ENCODE measurements around the gene PRPSAP2.
"Not testable (repeated sequence)": the region's sequence is repeated elsewhere in the genome, so short reads cannot be mapped to it uniquely, and the experiment has no call there.

PRPSAP2 gene

GRCh38 chr17:18860161-18860972 is 2.4 kb downstream of the PRPSAP2 start:
- ATAC-seq (replicated peaks) (peak; percentile 57), DNase-seq (peak; percentile 11)
- Mint-ChIP-seq H3K36me3 (peaks cover 5 to 7% of the 10 kb centered on the region in 2 donors), H3K4me1 (peaks cover 22 to 50% of the 10 kb centered on the region in 2 donors), H3K27me3 (no peaks in the 10 kb centered on the region), H3K4me3 (peak overlapping the region; percentile 53 to 72), H3K9me3 (no peaks in the 10 kb centered on the region), H3K27ac (peak overlapping the region; percentile 32)

GRCh38 chr17:18862011-18862410 is 4.1 kb downstream of the PRPSAP2 start:
- Mint-ChIP-seq H3K27me3 (no peaks in the 10 kb centered on the region), H3K4me1 (peaks cover 20 to 36% of the 10 kb centered on the region in 2 donors), H3K36me3 (peaks cover 10 to 14% of the 10 kb centered on the region in 2 donors), H3K4me3 (no peak overlapping the region), H3K27ac (no peak overlapping the region), H3K9me3 (no peaks in the 10 kb centered on the region)
- no peak for DNase-seq
- ATAC-seq (replicated peaks) = no peak

GRCh38 chr17:18864996-18865395 is 7.1 kb downstream of the PRPSAP2 start:
- H3K27ac Mint-ChIP-seq, H3K27me3 Mint-ChIP-seq: not testable (repeated sequence)

GRCh38 chr17:18866866-18867813 is 9.2 kb downstream of the PRPSAP2 start:
- Mint-ChIP-seq H3K36me3 (peaks cover 14 to 22% of the 10 kb centered on the region in 2 donors), H3K4me1 (peaks cover 2 to 5% of the 10 kb centered on the region in 2 donors), H3K27me3 (no peaks in the 10 kb centered on the region), H3K27ac (no peak overlapping the region), H3K4me3 (no peak overlapping the region), H3K9me3 (no peaks in the 10 kb centered on the region)
- no peak for DNase-seq
- ATAC-seq (replicated peaks) = no peak

More at GRCh38 chr17:18864996-18865395, 7.1 kb downstream of the PRPSAP2 start:
- H3K4me3 Mint-ChIP-seq; H3K9me3 Mint-ChIP-seq; ATAC-seq (replicated peaks); DNase-seq: not testable (repeated sequence)
- Mint-ChIP-seq H3K4me1 (peaks cover 13 to 24% of the 10 kb centered on the region in 2 donors), H3K36me3 (peaks cover 10 to 22% of the 10 kb centered on the region in 2 donors)

GRCh38 chr17:18877104-18877645 is 19.2 kb downstream of the PRPSAP2 start:
- no peak for ATAC-seq (replicated peaks)
- peaks cover 0 to 3% of the 10 kb centered on the region in 2 donors for H3K4me1 Mint-ChIP-seq
- DNase-seq = no peak
- no peak overlapping the region for H3K27ac Mint-ChIP-seq
- H3K27me3 Mint-ChIP-seq = no peaks in the 10 kb centered on the region
- H3K36me3 Mint-ChIP-seq = peaks cover 33% of the 10 kb centered on the region in 2 donors
- no peaks in the 10 kb centered on the region for H3K9me3 Mint-ChIP-seq
- H3K4me3 Mint-ChIP-seq = no peak overlapping the region

- peak overlapping the region; percentile 17 for H3K27ac Mint-ChIP-seq
- no peak overlapping the region for H3K4me3 Mint-ChIP-seq
- peaks cover 0 to 4% of the 10 kb centered on the region in 2 donors for H3K9me3 Mint-ChIP-seq
- H3K27me3 Mint-ChIP-seq = no peaks in the 10 kb centered on the region
- DNase-seq (no peak), ATAC-seq (replicated peaks) (no peak)
- peaks cover 7 to 12% of the 10 kb centered on the region in 2 donors for H3K4me1 Mint-ChIP-seq
- peaks cover 40 to 46% of the 10 kb centered on the region in 2 donors for H3K36me3 Mint-ChIP-seq
Measured at GRCh38 chr17:18888766-18889290, 30.9 kb downstream of the PRPSAP2 start.

GRCh38 chr17:18889658-18890057 is 31.7 kb downstream of the PRPSAP2 start:
- Mint-ChIP-seq H3K4me1 (peaks cover 7 to 10% of the 10 kb centered on the region in 2 donors), H3K9me3 (peaks cover 0 to 4% of the 10 kb centered on the region in 2 donors), H3K27me3 (no peaks in the 10 kb centered on the region), H3K36me3 (peaks cover 41 to 48% of the 10 kb centered on the region in 2 donors), H3K4me3 (no peak overlapping the region), H3K27ac (no peak overlapping the region)
- DNase-seq = no peak
- ATAC-seq (replicated peaks) = no peak

GRCh38 chr17:18891541-18891940 is 33.6 kb downstream of the PRPSAP2 start:
- Mint-ChIP-seq H3K27ac (no peak overlapping the region), H3K36me3 (peaks cover 34 to 44% of the 10 kb centered on the region in 2 donors), H3K4me1 (peaks cover 4 to 5% of the 10 kb centered on the region in 2 donors), H3K27me3 (no peaks in the 10 kb centered on the region), H3K9me3 (peaks cover 0 to 4% of the 10 kb centered on the region in 2 donors), H3K4me3 (no peak overlapping the region)
- DNase-seq (no peak), ATAC-seq (replicated peaks) (no peak)

GRCh38 chr17:18896146-18896545 is 38.2 kb downstream of the PRPSAP2 start:
- H3K36me3 Mint-ChIP-seq = peaks cover 59 to 70% of the 10 kb centered on the region in 2 donors
- no peak overlapping the region for H3K4me3 Mint-ChIP-seq
- peaks cover 1 to 4% of the 10 kb centered on the region in 2 donors for H3K9me3 Mint-ChIP-seq
- DNase-seq (no peak), ATAC-seq (replicated peaks) (no peak)
- no peak overlapping the region for H3K27ac Mint-ChIP-seq
- no peaks in the 10 kb centered on the region for H3K27me3 Mint-ChIP-seq
- H3K4me1 Mint-ChIP-seq = peaks cover 14 to 21% of the 10 kb centered on the region in 2 donors

GRCh38 chr17:18896947-18897346 is 39.0 kb downstream of the PRPSAP2 start:
- H3K27ac Mint-ChIP-seq = no peak overlapping the region

GRCh38 chr17:18904482-18904881 is 46.6 kb downstream of the PRPSAP2 start:
- H3K9me3 Mint-ChIP-seq = no peaks in the 10 kb centered on the region

More at GRCh38 chr17:18896947-18897346, 39.0 kb downstream of the PRPSAP2 start:
- Mint-ChIP-seq H3K4me1 (peaks cover 22 to 29% of the 10 kb centered on the region in 2 donors), H3K9me3 (peaks cover 1 to 4% of the 10 kb centered on the region in 2 donors), H3K36me3 (peaks cover 55 to 66% of the 10 kb centered on the region in 2 donors), H3K4me3 (no peak overlapping the region), H3K27me3 (no peaks in the 10 kb centered on the region)
- DNase-seq = no peak
- no peak for ATAC-seq (replicated peaks)

GRCh38 chr17:18905226-18905625 is 47.3 kb downstream of the PRPSAP2 start:
- no peaks in the 10 kb centered on the region for H3K9me3 Mint-ChIP-seq
- no peaks in the 10 kb centered on the region for H3K27me3 Mint-ChIP-seq
- H3K4me3 Mint-ChIP-seq = no peak overlapping the region
- ATAC-seq (replicated peaks) (no peak), DNase-seq (no peak)
- no peak overlapping the region for H3K27ac Mint-ChIP-seq
- H3K36me3 Mint-ChIP-seq = peaks cover 37 to 45% of the 10 kb centered on the region in 2 donors
- peaks cover 27 to 39% of the 10 kb centered on the region in 2 donors for H3K4me1 Mint-ChIP-seq

More at GRCh38 chr17:18904482-18904881, 46.6 kb downstream of the PRPSAP2 start:
- DNase-seq = no peak
- Mint-ChIP-seq H3K27ac (no peak overlapping the region), H3K36me3 (peaks cover 38 to 42% of the 10 kb centered on the region in 2 donors), H3K27me3 (no peaks in the 10 kb centered on the region), H3K4me1 (peaks cover 24 to 39% of the 10 kb centered on the region in 2 donors), H3K4me3 (no peak overlapping the region)
- ATAC-seq (replicated peaks) = no peak

GRCh38 chr17:18910326-18910725 is 52.4 kb downstream of the PRPSAP2 start:
- Mint-ChIP-seq H3K9me3 (no peaks in the 10 kb centered on the region), H3K4me1 (peaks cover 6 to 14% of the 10 kb centered on the region in 2 donors), H3K36me3 (peaks cover 46 to 57% of the 10 kb centered on the region in 2 donors), H3K4me3 (no peak overlapping the region), H3K27me3 (no peaks in the 10 kb centered on the region), H3K27ac (peak overlapping the region; percentile 65)
- DNase-seq = no peak
- ATAC-seq (replicated peaks) = no peak
